Bronchial epithelial cell (primary cell): ENCODE results near the gene TRAPPC13. TPM values are rescaled to one million over a fixed set of nuclear protein-coding genes. Genes with fewer than 3 reads are reported as not detected.
"Not testable (repeated sequence)": the region's sequence is repeated elsewhere in the genome, so short reads cannot be mapped to it uniquely, and the experiment has no call there.

Experiments used
- DNase-seq: peaks from one replicate; pipeline ENCODE4 v3.0.0-alpha.2; 2010; ENCODE audit warnings: low read depth
- FAIRE-seq: peaks from 2 replicates; lab custom pipeline; 2011; peaks lifted over from hg19 to GRCh38; lab: Jason Lieb, UNC
- H3K27me3 ChIP-seq: 2 replicates; pipeline ENCODE4 v1.5.1; 2011; ENCODE audit warnings: low read length; ENCODE audit not compliant: control insufficient read depth, insufficient read depth
- H3K36me3 ChIP-seq: 2 replicates; pipeline ENCODE4 v1.5.1; 2011; ENCODE audit warnings: low read length; ENCODE audit not compliant: control insufficient read depth, insufficient read depth
- H3K4me3 ChIP-seq: 2 replicates; pipeline ENCODE4 v1.5.1; 2011; ENCODE audit warnings: mild to moderate bottlenecking, low read depth, low read length, control low read depth
- total RNA-seq: library from RNA; depleted of rRNA; stranded (reverse); fragments of >200 nt; gene quantifications from 2 replicates; pipeline ENCODE4 v1.2.1, GENCODE V29; 2014
- TF ChIP-seq, protein P1 (sequence below): IDR thresholded peaks from 2 replicates; pipeline ENCODE4 v1.5.1; 2011; ENCODE audit warnings: mild to moderate bottlenecking, moderate library complexity, low read length, control low read depth, inconsistent platforms; ENCODE audit not compliant: insufficient read depth, severe bottlenecking

Gene TRAPPC13
- total RNA-seq, 1 donor from 2014 or later, result 21.6 TPM

DNA sequence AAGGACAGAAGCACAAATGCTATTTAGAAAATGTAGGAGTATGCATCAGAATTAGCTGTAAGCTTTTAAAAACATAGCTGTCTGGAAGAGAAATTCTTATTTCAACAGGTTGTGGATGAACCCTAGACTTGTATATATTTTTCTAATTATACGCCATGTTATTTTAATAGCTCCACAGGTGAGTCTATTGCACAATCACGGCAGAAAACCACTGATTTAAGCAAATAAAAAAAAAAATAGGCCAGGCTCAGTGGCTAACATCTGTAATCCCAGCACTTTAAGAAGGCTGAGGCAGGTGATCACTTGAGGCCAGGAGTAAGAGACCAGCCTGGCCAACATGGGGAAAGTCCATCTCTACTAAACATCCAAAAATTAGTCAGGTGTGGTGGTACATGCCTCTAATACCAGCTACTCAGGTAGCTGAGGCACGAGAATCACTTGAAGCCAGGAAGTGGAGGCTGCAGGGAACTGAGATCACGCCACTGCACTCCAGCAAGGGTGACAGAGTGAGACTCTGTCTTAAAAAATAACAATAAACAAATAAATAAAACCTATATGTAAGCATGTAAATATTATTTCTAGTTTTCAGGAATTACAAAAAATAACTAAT, 12.4 kb upstream of the TRAPPC13 start:
- DNase-seq (peak; percentile 15), FAIRE-seq (no peak)
- no peaks in the 10 kb centered on the region for H3K36me3 ChIP-seq
- TF ChIP-seq, protein P1, sequence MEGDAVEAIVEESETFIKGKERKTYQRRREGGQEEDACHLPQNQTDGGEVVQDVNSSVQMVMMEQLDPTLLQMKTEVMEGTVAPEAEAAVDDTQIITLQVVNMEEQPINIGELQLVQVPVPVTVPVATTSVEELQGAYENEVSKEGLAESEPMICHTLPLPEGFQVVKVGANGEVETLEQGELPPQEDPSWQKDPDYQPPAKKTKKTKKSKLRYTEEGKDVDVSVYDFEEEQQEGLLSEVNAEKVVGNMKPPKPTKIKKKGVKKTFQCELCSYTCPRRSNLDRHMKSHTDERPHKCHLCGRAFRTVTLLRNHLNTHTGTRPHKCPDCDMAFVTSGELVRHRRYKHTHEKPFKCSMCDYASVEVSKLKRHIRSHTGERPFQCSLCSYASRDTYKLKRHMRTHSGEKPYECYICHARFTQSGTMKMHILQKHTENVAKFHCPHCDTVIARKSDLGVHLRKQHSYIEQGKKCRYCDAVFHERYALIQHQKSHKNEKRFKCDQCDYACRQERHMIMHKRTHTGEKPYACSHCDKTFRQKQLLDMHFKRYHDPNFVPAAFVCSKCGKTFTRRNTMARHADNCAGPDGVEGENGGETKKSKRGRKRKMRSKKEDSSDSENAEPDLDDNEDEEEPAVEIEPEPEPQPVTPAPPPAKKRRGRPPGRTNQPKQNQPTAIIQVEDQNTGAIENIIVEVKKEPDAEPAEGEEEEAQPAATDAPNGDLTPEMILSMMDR, result no peak
- H3K4me3 ChIP-seq, result no peak overlapping the region
- no peaks in the 10 kb centered on the region for H3K27me3 ChIP-seq

DNA sequence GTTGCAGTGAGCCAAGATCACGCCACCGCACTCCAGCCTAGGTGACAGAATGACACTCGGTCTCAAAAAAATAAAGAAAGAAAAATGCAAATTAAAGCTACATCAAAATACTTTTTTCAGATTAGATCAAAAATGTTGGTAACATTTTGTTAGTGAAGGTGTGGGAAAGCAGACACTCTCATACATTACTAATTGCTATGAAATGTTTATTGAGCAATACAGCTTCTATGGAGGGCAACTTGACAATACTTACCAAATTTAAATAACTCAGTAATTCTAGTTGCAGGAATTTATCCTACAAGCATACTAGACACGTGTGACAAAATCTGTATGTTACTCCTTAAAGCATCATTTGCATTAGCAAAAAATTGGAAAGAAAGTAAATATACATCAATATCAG, 4.8 kb upstream of the TRAPPC13 start:
- FAIRE-seq (no peak), DNase-seq (peak; percentile 63)
- TF ChIP-seq, protein P1, result no peak
- Histone ChIP-seq H3K4me3 (no peak overlapping the region), H3K36me3 (no peaks in the 10 kb centered on the region), H3K27me3 (no peaks in the 10 kb centered on the region)

DNA sequence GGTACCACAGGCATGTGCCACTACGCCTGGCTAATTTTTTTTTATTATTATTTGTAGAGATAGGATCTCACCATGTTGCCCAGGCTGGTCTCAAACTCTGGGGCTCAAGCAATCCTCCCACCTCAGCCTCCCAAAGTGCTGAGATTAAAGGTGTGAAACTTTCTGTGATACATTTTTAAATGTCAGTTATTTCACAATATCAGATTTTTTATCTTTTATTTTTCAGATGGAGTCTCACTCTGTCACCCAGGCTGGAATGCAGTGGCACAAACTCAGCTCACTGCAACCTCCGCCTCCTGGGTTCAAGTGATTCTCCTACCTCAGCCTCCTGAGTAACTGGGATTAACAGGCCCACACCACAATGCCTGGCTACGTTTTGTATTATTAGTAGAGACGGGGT, 2.9 kb upstream of the TRAPPC13 start:
- not testable (repeated sequence) for H3K36me3 ChIP-seq, H3K27me3 ChIP-seq, FAIRE-seq, H3K4me3 ChIP-seq, DNase-seq

DNA sequence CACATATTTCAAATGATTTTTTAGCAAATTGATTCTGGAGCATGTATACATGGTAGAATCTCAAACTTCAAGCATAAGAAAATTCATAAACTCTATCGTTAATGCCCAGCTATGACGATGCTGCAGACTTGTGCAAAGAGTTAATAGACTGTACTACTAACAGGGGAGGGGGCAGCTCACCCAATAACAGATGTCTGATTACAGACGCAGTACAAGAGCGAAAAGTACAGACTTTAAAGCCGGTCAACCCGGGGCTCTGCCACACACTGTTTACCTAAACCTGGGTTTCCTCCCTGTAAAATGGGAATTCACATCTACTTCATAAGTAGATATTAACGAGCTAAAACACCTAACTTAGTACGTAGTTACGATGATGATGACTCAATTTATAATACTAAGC, 1.3 kb upstream of the TRAPPC13 start:
- no peaks in the 10 kb centered on the region for H3K36me3 ChIP-seq
- peak overlapping the region; percentile 98 for H3K4me3 ChIP-seq
- FAIRE-seq (no peak), DNase-seq (no peak)
- H3K27me3 ChIP-seq, result no peaks in the 10 kb centered on the region
- TF ChIP-seq, protein P1, result no peak

DNA sequence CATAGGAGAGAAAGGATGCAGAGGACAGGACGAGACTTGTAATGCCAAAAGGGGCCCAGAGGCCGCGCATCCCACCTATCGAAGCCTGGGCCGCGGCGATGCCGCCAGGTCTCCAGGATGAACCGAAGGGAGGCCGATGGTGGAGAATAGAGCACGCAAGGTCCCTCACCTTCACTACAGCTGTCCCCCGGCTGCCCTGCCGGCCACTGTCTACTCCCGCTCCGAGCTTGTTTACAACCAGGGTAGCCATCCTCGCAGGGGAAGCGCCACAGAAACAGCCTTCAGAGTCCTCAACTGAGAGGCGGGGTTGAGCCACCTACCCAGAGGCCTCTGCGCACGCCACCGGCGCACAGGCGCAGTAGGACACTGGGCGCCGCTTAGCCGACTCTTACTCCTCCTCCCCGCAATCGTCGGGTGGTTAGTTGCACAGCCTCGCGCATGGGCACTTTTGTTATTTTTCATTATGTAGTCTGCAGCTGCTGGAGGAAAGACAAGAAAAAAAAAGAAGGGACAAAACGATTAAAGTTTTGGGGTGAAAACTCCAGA, 729 bp upstream of the TRAPPC13 start, which contains the start of gene TRIM23:
TRIM23 (minus strand) TSS at position 309 of the 546 bp plus-strand sequence; CDS start at position 250, 59 bp downstream.
- FAIRE-seq (no peak), DNase-seq (peak; percentile 87)
- Histone ChIP-seq H3K36me3 (no peaks in the 10 kb centered on the region), H3K27me3 (no peaks in the 10 kb centered on the region), H3K4me3 (peak within 1 kb of the TSS; percentile 98)
- TF ChIP-seq, protein P1, result no peak

DNA sequence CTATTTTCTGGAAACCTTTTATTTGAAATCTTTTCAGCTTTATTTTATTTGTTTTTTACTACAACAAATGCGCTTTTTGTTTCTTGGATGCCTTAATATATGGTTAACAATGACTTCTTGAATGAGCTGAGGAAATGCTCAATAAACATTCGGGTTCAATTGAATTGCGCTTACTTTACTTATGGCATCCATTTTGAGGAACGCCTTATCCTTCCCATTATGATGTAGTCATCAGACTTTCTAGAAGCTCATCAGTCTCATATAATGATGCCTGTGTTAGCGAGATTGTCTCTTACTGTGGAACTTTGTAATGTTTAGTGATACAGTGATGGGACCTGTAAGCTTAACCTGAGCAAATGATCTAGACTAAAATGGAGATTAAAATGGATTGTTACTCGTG, 916 bp downstream of the TRAPPC13 start:
- FAIRE-seq (no peak), DNase-seq (no peak)
- Histone ChIP-seq H3K4me3 (peak overlapping the region; percentile 98), H3K27me3 (no peaks in the 10 kb centered on the region), H3K36me3 (peaks cover 2% of the 10 kb centered on the region)
- TF ChIP-seq, protein P1, result no peak
